K562 (cell line): Measurements from ENCODE around the gene TGFBR3L. TPM values are rescaled to one million over a fixed set of nuclear protein-coding genes. Genes with fewer than 3 reads are reported as not detected.

Experiments
- CBX5 ChIP-seq: IDR thresholded peaks from 2 replicates; pipeline ENCODE4 v1.6.1; 2014; ENCODE audit warnings: low read depth, borderline replicate concordance
- FOXJ3 ChIP-seq: sonication (generic); formaldehyde crosslinking; IDR thresholded peaks from 2 replicates; pipeline ENCODE4 v1.4.0; 2020; ENCODE audit warnings: mild to moderate bottlenecking, missing genetic modification reagents
- HNRNPUL1 ChIP-seq: fragments of 200-400 bp; formaldehyde crosslinking; IDR thresholded peaks from 2 replicates; pipeline ENCODE4 v1.6.1; 2017; ENCODE audit warnings: low read length
- MGA ChIP-seq: fragments of 450-650 bp; IDR thresholded peaks from 2 replicates; pipeline ENCODE4 v1.6.1; 2016; ENCODE audit warnings: mild to moderate bottlenecking, moderate library complexity
- NBN ChIP-seq: fragments of 450-650 bp; IDR thresholded peaks from 2 replicates; pipeline ENCODE4 v1.6.1; 2016; ENCODE audit warnings: low read depth, mild to moderate bottlenecking
- RBM39 ChIP-seq: fragments of 200-400 bp; formaldehyde crosslinking; optimal IDR thresholded peaks from 2 replicates; pipeline ENCODE3; 2018; ENCODE audit warnings: low read depth, low read length
- SMARCB1 ChIP-seq: IDR thresholded peaks from 2 replicates; pipeline ENCODE4 v1.6.1; 2011; ENCODE audit warnings: improper control_type of control experiment, low read depth; ENCODE audit not compliant: insufficient read length
- SRSF7 ChIP-seq: fragments of 200-400 bp; formaldehyde crosslinking; optimal IDR thresholded peaks from 2 replicates; pipeline ENCODE3; 2017; ENCODE audit warnings: mild to moderate bottlenecking, low read depth, low read length
- TAF1 ChIP-seq: IDR thresholded peaks from 2 replicates; pipeline ENCODE4 v1.6.1; 2011; ENCODE audit warnings: mild to moderate bottlenecking, low read length, moderate library complexity; ENCODE audit not compliant: insufficient read depth, control insufficient read depth, severe bottlenecking; ENCODE audit errors: extremely low read depth
- TAF9B ChIP-seq: fragments of 450-650 bp; IDR thresholded peaks from 2 replicates; pipeline ENCODE4 v1.6.1; 2018; ENCODE audit warnings: mild to moderate bottlenecking; ENCODE audit not compliant: partially characterized antibody
- TBP ChIP-seq: optimal IDR thresholded peaks from 2 replicates; pipeline ENCODE3; 2011; ENCODE audit warnings: low read depth, low read length, improper control_type of control experiment
- ZNF639 ChIP-seq, 2 experiments: fragments of 200-800 bp in 1 of 2; sonication (Bioruptor generic) in 1 of 2; sonication (generic) in 1 of 2; formaldehyde crosslinking in 1 of 2; IDR thresholded peaks in 1 of 2; conservative IDR thresholded peaks in 1 of 2; 2 replicates each; pipeline versions ENCODE4 v1.5.0 to v1.6.1; 2016 to 2020; ENCODE audit warnings: missing compliant biosample characterization in 1 of 2, missing genetic modification characterization in 1 of 2, missing genetic modification reagents in 1 of 2
- polyA plus RNA-seq, 8 experiments: library from polyadenylated mRNA; depleted of rRNA in 4 of 8; stranded (reverse) in 5 of 8; unstranded in 3 of 8; fragments of >200 nt; fragmentation: Nextera tagmentation in 2 of 8; fragmentation: Illumina TruSeq in 1 of 8; extraction: Ambion mirVana in 2 of 8; extraction: Trizol in 1 of 8; gene quantifications; 2 replicates each; pipeline versions ENCODE4 v1.2.1 to v1.2.3, GENCODE V29; 2011 to 2014; ENCODE audit warnings: inconsistent platforms in 1 of 8, missing spikeins in 1 of 8
- total RNA-seq, 7 experiments: library from RNA; depleted of rRNA in 6 of 7; stranded (reverse); fragments of >200 nt in 6 of 7; fragmentation: Illumina TruSeq in 2 of 7; extraction: Trizol in 2 of 7; gene quantifications; 2 replicates each; pipeline versions ENCODE4 v1.2.1 to v1.2.3, GENCODE V29; 2011 to 2021; ENCODE audit warnings: low replicate concordance in 1 of 7
- TF ChIP-seq, protein P1 (sequence below): sonication (generic); formaldehyde crosslinking; IDR thresholded peaks from 2 replicates; pipeline ENCODE4 v1.8.0; 2022; ENCODE audit warnings: mild to moderate bottlenecking, low read depth, missing genetic modification reagents

TGFBR3L gene
- total and polyA plus RNA-seq, 9 of the 15 experiments (the other 6 are each of a cell fraction or from before 2014, with no cell fraction given) = not detected

DNA sequence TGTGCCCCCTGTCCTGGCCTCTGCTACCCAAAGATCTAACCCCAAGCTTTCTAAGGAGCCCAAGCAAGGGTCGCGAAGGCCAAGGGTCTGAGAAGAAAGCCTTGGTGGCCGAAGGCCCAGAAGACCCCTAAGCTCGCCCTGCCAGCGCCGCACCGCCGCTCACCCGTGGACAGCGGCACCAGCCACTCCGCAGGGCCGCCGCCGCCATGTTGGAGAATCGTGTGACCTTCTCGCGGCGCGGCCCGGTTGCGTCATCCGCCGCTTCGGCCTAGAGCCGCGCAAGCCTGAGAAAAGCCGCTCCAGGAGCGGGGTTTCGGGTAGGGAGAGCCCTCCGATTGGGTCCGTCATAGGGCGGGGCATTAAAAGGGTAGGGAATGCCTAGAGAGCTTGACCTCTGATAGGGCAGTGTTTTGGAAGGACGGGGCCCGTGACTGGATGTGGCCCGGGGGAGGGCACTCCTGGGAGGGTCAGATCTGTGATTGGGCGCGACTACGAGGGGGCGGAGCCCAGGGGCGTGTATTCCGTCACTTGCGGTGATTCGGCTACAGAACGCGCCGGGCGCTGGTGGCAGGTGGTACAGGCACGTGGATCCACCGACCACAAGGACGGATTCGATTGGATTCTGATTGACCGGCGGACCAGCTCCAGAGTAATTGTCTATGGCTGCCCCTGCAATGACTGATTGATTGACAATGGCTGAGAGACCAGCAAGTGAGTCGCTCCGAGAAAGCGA, 29.0 kb downstream of the TGFBR3L start, which contains the start of gene TIMM44 (continued):
- TF ChIP-seq TAF9B = peak; percentile 91
- TF ChIP-seq NBN = peak; percentile 16; the same call in 1 of the 2 replicates
- peak; percentile 93 for TF ChIP-seq TBP
- no peak for TF ChIP-seq FOXJ3 (CRISPR knock-in tag)
- TF ChIP-seq SMARCB1 = no peak
- TF ChIP-seq MGA = peak; percentile 95
- no peak for TF ChIP-seq HNRNPUL1
- TF ChIP-seq SRSF7 = no peak
- TF ChIP-seq CBX5 = no peak
- TF ChIP-seq RBM39 = no peak
- peak; percentile 96 for TF ChIP-seq TAF1
- no peak for TF ChIP-seq ZNF639 (CRISPR knock-in tag; conservative IDR thresholded peaks at IDR 0.05 in 1 of 2, IDR thresholded peaks at IDR 0.05 in 1 of 2)
- TF ChIP-seq, protein P1, sequence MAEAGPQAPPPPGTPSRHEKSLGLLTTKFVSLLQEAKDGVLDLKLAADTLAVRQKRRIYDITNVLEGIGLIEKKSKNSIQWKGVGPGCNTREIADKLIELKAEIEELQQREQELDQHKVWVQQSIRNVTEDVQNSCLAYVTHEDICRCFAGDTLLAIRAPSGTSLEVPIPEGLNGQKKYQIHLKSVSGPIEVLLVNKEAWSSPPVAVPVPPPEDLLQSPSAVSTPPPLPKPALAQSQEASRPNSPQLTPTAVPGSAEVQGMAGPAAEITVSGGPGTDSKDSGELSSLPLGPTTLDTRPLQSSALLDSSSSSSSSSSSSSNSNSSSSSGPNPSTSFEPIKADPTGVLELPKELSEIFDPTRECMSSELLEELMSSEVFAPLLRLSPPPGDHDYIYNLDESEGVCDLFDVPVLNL (CRISPR knock-in tag) = 0 out of 2 replicates have a peak, but pooled peaks have one; percentile 29
